GM12875 (cell line): ENCODE measurements around the gene FSIP2.

Source experiments
- H3K4me3 ChIP-seq: one replicate; pipeline ENCODE4 v1.5.1; 2011; ENCODE audit warnings: low read depth, low read length, control low read depth
- CTCF ChIP-seq: IDR thresholded peaks from 2 replicates; pipeline ENCODE4 v1.5.1; 2011; ENCODE audit warnings: low read depth, mild to moderate bottlenecking, control low read depth, inconsistent platforms, low read length, moderate library complexity, borderline replicate concordance; ENCODE audit not compliant: insufficient read depth

Gene FSIP2

GRCh38 chr2:185823773-185824172 lies 85.2 kb downstream of the FSIP2 start:
- H3K4me3 ChIP-seq = no peak overlapping the region
- TF ChIP-seq CTCF = no peak

DNA sequence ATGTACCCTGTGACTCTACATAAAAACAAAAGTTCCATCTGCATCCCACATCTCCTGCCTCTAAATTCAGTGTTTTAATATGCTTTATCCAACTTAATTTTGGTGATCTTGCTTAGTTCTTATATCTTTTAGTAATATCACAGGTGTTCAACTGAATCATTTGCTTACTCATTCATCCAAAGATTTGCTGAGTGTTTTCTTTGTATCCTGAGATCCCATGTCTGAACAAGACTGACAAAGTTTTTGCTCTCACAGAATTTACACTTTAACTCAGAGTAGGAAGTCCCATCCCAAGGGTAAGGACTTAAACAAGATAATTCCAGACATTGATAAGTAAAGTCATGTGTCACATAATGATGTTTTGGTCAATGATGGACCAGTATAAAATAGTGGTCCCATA lies 87.0 kb downstream of the FSIP2 start:
- H3K4me3 ChIP-seq = no peak overlapping the region
- TF ChIP-seq CTCF = no peak

DNA sequence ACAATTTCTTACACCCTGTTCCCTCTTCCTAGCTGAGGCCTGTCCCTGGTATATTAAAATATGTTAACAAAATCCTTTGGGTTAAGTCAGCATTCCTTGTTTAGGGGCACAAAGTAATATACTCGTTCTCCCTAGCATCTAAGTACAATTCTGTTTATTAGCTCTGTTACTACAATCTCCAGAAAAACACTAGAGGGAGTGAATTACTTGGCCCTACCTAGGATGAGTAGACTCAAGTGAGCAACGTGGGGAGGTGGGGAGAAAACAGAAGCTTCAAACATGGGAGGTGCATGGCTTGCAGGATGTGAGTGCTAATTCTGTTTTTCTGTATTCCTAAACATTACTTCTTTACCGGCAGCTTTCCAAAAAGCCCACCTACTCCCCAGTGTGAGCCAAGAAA lies 89.7 kb downstream of the FSIP2 start:
- no peak overlapping the region for H3K4me3 ChIP-seq
- no peak for TF ChIP-seq CTCF

DNA sequence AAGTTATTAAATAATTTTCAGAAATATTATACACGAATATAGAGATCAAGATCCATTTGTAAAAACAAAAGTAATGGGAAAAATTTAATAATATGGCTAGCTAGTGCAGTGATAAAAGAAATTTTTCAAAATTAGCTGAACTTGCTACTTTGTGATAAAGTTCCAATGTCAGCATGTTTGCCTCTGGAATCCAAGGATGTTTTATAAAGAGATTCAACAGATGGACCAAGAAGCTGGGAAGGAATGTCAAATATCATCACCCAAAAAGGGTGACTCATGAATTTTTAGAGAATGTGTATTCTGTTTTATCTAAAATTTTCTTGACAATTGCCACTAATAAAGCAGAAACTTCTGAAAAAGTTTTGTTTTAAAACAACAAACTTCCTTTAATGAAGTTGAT lies 95.3 kb downstream of the FSIP2 start:
- TF ChIP-seq CTCF = no peak
- no peak overlapping the region for H3K4me3 ChIP-seq

DNA sequence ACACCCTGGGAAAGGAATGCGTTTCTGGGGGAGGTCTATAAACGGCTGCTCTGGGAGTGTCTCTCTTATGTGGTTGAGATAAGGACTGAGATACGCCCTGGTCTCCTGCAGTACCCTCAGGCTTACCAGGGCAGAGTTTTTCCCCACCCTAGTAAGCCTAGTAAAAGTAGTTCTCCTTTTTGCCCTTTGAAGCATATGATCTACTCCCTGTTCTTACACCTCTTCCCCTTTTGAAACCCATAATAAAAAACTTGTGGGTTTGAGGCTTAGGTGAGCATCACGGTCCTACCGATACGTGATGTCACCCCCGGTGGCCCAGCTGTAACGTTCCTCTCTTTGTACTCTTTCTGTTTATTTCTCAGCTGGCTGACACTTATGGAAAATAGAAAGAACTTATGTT lies 97.4 kb downstream of the FSIP2 start:
- TF ChIP-seq CTCF = no peak

DNA sequence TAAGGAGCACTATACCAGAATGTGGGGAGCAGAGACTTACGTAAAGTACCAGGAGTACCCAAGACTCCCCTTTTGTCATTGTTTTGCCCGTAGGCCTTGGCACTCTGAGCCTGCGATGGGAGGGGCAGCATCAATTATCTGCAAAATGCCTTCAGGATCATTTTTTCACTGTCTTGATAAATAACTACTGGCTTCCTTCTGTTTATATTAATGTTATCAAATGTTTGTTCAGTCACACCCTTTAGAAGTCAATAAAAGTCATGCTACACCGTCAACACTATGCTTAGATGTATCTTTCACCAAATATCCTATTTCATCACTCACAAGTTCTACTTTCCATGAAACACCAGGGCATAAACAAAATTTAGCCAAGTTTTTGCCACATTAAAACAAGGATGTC lies 116.3 kb downstream of the FSIP2 start:
- TF ChIP-seq CTCF = no peak
- H3K4me3 ChIP-seq = no peak overlapping the region

More for the DNA sequence above, 97.4 kb downstream of the FSIP2 start:
- no peak overlapping the region for H3K4me3 ChIP-seq

DNA sequence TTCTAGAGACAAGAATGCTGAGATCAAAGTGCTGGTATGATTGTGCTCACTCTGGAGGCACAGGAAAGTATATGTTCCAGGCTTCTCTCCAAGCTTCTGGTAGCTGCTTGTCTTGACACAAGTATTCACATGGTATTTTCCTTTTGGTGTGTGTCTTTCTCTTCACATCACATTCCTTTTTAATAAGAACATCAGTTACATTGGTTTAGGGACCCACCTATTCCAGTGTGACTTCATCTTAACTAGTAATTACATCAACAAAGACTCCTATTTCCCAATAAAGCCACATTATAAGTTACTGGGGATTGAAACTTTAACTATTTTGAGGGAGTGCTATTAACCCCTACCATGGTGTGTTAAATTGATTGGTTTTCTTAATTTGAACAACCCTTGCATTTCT lies 119.1 kb downstream of the FSIP2 start:
- no peak overlapping the region for H3K4me3 ChIP-seq
- TF ChIP-seq CTCF = no peak
